A673 (cell line): ENCODE results near the gene FAM168A. TPM values are rescaled to one million over a fixed set of nuclear protein-coding genes. Genes with fewer than 3 reads are reported as not detected.

ENCODE experiments used
- BruUV-seq: library from RNA; stranded (reverse); fragments of 400-500 nt; replicated peaks from 2 replicates; lab custom pipeline; 2021; lab: Mats Ljungman, UMichigan
- CTCF ChIA-PET: fragments of 300-600 bp; sonication (Branson Sonifier 250); formaldehyde crosslinking; loops from one replicate; lab custom pipeline; 2022; ENCODE audit warnings: antibody characterized with exemption; lab: Charles Lee
- POLR2A ChIA-PET: fragments of 300-600 bp; sonication (Branson Sonifier 250); formaldehyde crosslinking; loops from one replicate; lab custom pipeline; 2022; ENCODE audit warnings: antibody characterized with exemption; ENCODE audit not compliant: low non-redundant PET; lab: Charles Lee
- DNase-seq: peaks from one replicate; pipeline ENCODE4 v3.0.0-alpha.2; 2015; ENCODE audit warnings: low spot score
- H3K27ac ChIP-seq: fragments of 200-600 bp; sonication (generic); 2 replicates; pipeline ENCODE4 v1.5.1; 2016; ENCODE audit warnings: mixed run types, low read depth, mild to moderate bottlenecking, mixed read lengths, antibody characterized with exemption, low read length; ENCODE audit not compliant: poor library complexity, severe bottlenecking
- H3K27me3 ChIP-seq: fragments of 200-600 bp; sonication (generic); replicated peaks from 2 replicates; pipeline ENCODE4 v1.6.1; 2017; ENCODE audit warnings: mixed run types, low read depth, mild to moderate bottlenecking, mixed read lengths, antibody characterized with exemption, low read length; ENCODE audit not compliant: insufficient read depth, poor library complexity
- H3K36me3 ChIP-seq: fragments of 200-600 bp; sonication (generic); 2 replicates; pipeline ENCODE4 v1.6.1; 2016; ENCODE audit warnings: mixed run types, mild to moderate bottlenecking, mixed read lengths, antibody characterized with exemption, low read length; ENCODE audit not compliant: insufficient read depth, poor library complexity, severe bottlenecking
- H3K4me1 ChIP-seq: fragments of 200-600 bp; sonication (generic); 2 replicates; pipeline ENCODE4 v1.6.1; 2017; ENCODE audit warnings: mixed run types, mild to moderate bottlenecking, mixed read lengths, antibody characterized with exemption, low read length; ENCODE audit not compliant: insufficient read depth, poor library complexity, severe bottlenecking
- H3K4me3 ChIP-seq: fragments of 200-600 bp; sonication (generic); 2 replicates; pipeline ENCODE4 v1.5.1; 2016; ENCODE audit warnings: low read depth, mixed run types, mild to moderate bottlenecking, mixed read lengths, low read length; ENCODE audit not compliant: poor library complexity, severe bottlenecking
- H3K9me3 ChIP-seq: fragments of 200-600 bp; sonication (generic); 2 replicates; pipeline ENCODE4 v1.6.1; 2016; ENCODE audit warnings: mixed run types, low read depth, mild to moderate bottlenecking, mixed read lengths, antibody characterized with exemption, low read length; ENCODE audit not compliant: poor library complexity, severe bottlenecking
- CTCF ChIP-seq: fragments of 300-800, 200-600 bp; sonication (generic); conservative IDR thresholded peaks from 2 replicates; pipeline ENCODE4 v1.5.1; 2017; ENCODE audit warnings: low read depth, mild to moderate bottlenecking, antibody characterized with exemption, low read length, moderate library complexity, mixed read lengths
- EZH2 ChIP-seq: fragments of 200-600 bp; sonication (generic); IDR thresholded peaks from 2 replicates; pipeline ENCODE4 v1.6.1; 2017; ENCODE audit warnings: borderline replicate concordance, low read depth, mild to moderate bottlenecking, mixed read lengths, antibody characterized with exemption, low read length; ENCODE audit not compliant: poor library complexity, severe bottlenecking
- intact Hi-C: fragments of 100-400 bp; cut with micrococcal nuclease; formaldehyde crosslinking; loops from one replicate; pipeline ENCODE4 v1.10.0; 2022; ENCODE audit not compliant: unreplicated experiment
- total RNA-seq: library from RNA; stranded (reverse); gene quantifications from 2 replicates; pipeline ENCODE4 v1.2.3, GENCODE V29; 2021

FAM168A gene
- total RNA-seq, 1 experiment from 2014 or later, result 46.1 TPM

GRCh38 chr11:73365352-73366264, 232.3 kb downstream of the FAM168A start:
- no peak for DNase-seq
- H3K27ac ChIP-seq, result no peak overlapping the region
- CTCF ChIA-PET, result no interaction called here
- no peaks in the 10 kb centered on the region for H3K27me3 ChIP-seq
- H3K36me3 ChIP-seq, result peaks cover 16% of the 10 kb centered on the region
- no peaks in the 10 kb centered on the region for H3K4me1 ChIP-seq
- H3K4me3 ChIP-seq, result no peak overlapping the region
- no peaks in the 10 kb centered on the region for H3K9me3 ChIP-seq
- POLR2A ChIA-PET, result interaction anchor here (1.1 kb wide), 1 partner anchor 9 kb away, joined by 5 read pairs; no protein-coding TSS in a partner anchor
- TF ChIP-seq EZH2 (no peak), CTCF (no peak)
- BruUV-seq, result no TSS peak
- intact Hi-C loops, result no loop called here

- peaks cover 16% of the 10 kb centered on the region for H3K36me3 ChIP-seq
- ChIA-PET POLR2A (no interaction called here), CTCF (interaction anchor here (1.4 kb wide), 1 partner anchor 12 kb away, joined by 6 read pairs; no protein-coding TSS in a partner anchor)
These were observed 234.8 kb downstream of the FAM168A start for GRCh38 chr11:73363147-73363546.

More at GRCh38 chr11:73363147-73363546, 234.8 kb downstream of the FAM168A start:
- intact Hi-C loops, result no loop called here
- TF ChIP-seq EZH2 (no peak), CTCF (no peak)
- H3K4me1 ChIP-seq, result no peaks in the 10 kb centered on the region
- BruUV-seq, result no TSS peak
- DNase-seq, result no peak
- H3K27ac ChIP-seq, result no peak overlapping the region
- H3K4me3 ChIP-seq, result no peak overlapping the region
- H3K27me3 ChIP-seq, result no peaks in the 10 kb centered on the region
- no peaks in the 10 kb centered on the region for H3K9me3 ChIP-seq
